GOT3 (cell line): ENCODE measurements around the gene OPRM1.

Experiments
- DNase-seq: peaks from one replicate; lab custom pipeline; 2025; ENCODE audit warnings: mixed read lengths; lab: John Stamatoyannopoulos, UW

Gene OPRM1

GRCh38 chr6:154241581-154241980 lies 202.5 kb downstream of the OPRM1 start:
- no peak for DNase-seq

- no peak for DNase-seq
Observed at GRCh38 chr6:154242617-154243357, 203.7 kb downstream of the OPRM1 start.

DNA sequence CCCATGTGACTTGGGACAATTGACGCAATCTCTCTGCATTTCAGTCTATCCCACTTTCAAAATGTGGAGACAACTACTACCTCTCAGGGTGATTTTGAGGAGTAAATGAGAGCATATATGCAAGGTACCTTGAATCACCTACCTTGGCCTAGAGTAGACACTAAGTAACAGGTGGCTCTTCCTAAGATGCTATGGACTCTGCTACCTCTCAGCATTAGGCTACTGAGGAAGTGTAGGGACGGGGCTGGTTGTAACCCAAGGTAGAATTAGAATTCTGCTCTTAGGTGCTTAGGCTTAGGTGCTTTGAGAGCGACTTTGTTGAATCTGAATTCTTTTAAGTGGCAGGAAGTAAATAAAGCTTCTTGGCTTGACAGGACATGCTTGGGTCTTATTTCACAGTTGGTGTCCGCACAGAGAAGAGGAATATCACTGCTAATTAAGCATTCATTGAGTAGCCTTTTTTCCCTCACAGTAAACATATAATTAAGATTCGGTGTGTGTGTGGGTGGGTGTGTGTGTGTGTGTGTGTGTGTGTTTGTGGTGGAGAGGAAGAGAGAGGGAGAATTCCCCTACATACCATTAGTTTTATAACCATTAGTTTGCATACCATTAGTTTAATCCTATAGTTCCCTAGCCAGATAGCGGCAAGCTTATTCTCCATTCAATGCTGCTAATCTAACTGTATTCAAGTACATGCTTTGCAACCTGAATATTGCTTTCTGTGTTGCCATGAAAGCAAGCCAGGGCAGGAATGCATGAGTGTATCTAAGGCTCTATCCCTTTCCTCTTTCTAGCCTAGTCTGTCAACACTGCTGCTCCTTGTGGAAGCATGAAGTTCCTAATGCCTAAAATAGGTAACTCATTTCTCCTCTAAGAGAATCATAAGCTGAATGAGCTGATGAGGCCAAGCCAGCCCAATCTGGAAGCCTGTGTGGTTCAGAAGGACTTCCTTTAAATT lies 205.0 kb downstream of the OPRM1 start:
- no peak for DNase-seq

GRCh38 chr6:154245506-154245905 lies 206.5 kb downstream of the OPRM1 start:
- no peak for DNase-seq

DNA sequence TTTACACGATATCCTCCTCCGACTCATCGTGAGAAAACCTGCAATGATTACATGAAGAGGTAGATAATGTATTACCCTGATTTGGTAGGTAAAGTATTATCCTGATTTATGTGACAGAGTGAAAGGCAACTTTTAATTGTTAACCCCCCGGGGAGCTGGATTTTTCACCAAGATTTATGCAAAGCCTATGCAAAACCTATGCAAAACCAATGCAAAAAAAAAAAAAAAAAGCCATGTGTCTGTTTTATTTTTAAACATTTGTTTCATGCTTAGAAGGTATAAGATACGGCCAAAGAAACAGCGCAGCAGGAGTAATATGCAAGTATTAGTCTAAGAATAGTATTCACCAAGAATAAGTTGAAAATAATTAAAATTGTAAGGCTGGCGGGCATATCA lies 207.7 kb downstream of the OPRM1 start:
- DNase-seq: no peak

DNA sequence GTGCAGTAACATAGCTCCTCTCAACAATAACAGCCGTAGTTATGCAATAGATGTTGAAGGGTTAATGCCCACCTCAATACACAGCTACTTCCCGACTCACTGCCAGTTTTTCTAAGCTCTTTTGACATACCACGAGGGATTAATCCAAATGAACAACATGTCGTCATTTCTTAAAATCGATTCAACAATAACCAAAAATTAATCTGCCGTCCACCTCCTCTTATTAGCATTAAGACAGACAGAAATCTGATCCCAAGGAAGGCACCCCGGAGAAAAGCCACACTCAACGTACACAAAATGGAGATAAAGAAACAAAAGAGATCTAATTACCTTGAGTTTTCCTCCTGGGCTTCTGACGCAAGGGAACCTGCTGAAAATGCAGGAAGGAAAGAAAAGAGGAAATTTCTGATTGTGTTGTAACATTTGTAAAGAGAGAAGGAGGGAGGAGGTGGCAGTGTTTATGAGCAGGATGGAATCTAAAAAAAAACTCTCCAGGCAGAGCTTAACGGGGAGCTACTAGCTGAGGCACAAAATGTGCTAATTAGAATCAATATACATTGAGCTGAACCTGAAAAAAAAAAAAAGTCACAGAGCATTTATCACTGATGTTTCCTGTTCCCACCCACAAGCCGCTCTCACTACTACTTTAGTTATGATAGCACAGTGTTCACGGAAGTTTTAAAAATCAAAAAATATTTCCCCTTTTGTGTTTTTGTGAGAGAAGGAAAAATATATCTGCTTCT lies 208.2 kb downstream of the OPRM1 start:
- DNase-seq: no peak

- DNase-seq: no peak
Observed at GRCh38 chr6:154249499-154250298, 210.7 kb downstream of the OPRM1 start.

- DNase-seq: no peak
Observed at GRCh38 chr6:154251116-154251515, 212.1 kb downstream of the OPRM1 start.

GRCh38 chr6:154252678-154253077 lies 213.6 kb downstream of the OPRM1 start:
- DNase-seq: no peak

DNA sequence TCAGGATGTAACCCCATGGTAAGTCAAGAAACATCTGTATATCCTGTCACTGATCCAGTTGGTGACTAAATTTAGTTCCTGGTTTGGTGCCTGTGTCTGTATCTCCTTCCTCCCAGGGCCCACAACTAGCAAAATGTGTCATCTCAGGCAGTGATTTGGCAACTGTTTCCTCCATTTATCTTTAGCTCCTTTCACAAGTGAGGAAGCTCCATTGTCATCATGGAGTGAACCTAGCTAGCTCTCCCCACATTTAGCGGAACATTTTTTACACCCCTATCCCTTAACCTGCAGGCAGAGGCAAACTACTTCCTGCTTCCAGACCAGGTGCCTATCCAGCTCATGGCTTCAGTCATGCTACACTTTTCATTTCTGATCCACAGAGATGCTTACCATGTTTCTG lies 218.0 kb downstream of the OPRM1 start:
- DNase-seq: no peak

DNA sequence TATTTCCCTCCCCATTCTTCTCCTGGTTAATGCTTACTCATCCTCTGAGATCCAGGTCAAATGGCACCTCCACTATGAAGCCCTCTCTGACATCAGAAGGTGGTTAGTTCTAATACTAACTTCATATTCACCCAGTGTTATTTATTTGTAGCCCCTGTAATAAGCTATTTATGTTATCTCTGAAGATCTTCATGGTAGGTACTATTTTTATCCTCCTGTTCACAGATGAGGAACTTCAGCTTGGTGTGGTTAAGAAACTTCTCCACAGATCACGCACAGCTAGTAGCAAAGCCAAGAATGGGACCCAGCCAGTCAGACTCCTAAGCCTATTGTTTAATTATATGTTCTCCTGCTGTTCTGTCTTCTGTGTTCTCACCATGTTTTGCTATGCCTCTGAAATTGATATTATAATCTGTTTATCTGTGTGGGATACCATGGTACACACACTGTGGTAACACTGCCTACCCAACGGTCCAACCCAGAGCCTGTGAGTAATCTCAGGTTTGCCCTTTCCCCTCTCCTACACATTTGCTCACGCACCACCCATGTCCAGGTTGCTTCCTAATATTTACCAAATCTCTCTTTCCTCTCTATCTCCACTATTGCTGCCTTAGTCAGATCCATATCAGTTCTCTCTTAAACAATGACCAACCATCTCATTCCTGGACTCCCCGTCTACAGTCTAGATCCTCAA lies 219.2 kb downstream of the OPRM1 start:
- DNase-seq: no peak

- no peak for DNase-seq
Observed at GRCh38 chr6:154261688-154262397, 222.8 kb downstream of the OPRM1 start.

DNA sequence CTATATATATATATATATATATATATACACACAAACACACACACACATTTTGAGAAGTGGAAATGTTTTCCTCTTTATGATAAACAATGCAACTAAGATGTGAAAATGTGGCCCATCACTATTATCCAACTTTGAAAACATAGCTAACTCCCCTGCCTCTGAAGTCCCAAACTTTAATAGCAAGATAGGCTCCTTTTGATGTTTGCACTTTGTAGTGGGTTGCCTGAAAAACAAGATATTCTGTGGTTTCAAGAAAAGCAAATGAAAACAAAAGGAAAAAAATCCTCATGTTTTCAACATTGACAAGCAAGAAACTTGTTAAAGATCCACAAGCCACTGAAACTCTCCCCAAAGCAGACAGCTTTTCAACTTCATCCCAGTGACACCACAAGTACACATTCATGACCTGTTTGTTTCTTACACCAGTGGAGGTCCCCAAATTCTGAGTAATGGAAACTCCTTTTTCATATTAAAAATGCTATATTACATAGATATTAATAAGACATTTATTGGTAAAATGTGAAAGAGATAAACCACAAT lies 227.6 kb downstream of the OPRM1 start:
- DNase-seq: no peak

DNA sequence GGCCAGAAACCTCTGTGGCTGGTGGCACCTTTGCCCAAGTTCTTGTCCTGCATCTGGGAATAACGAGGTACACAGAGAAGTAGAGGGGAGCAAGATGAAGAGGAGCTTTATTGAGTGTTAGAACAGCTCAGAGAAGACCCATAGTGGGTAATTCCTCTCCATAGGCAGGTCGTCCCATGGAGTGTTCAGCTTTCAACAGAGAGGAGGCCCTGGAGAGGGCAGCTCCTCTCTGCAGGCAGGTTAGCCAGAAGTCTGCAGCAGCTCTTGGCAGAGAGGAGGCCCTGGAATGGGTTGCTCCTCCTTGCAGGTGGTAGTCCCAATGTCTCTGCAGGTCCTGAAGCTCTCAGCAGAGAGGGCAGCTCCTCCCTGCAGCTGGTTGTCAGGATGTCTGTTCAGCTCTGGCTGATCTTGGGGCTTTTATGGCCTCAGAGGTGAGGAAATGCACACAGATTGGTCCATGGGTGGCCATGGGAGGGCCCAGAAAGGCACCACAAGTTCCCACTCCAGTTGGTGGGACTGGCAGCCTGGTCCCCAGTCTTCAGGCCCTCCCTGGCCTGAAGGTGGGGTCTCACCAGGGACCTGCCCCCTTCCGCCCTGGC lies 228.6 kb downstream of the OPRM1 start:
- no peak for DNase-seq

DNA sequence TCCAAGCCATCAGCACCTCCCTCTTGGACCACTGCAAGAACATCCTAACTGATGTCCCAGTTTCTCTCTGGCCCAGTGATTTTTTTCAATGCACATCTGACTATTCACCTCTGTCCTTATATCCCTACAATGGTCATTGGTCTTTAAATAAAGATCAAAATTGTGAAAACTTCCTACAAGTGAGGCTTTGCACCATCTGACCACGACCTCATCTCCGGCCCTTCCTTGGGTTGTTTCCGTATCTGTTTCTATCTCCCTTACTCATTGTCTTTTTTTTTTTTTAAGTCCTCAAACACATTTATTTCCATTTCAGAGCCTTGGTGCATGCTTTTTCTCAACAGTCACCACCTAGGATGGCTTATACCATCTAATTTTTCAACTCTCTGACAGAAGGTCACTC lies 229.4 kb downstream of the OPRM1 start:
- no peak for DNase-seq

DNA sequence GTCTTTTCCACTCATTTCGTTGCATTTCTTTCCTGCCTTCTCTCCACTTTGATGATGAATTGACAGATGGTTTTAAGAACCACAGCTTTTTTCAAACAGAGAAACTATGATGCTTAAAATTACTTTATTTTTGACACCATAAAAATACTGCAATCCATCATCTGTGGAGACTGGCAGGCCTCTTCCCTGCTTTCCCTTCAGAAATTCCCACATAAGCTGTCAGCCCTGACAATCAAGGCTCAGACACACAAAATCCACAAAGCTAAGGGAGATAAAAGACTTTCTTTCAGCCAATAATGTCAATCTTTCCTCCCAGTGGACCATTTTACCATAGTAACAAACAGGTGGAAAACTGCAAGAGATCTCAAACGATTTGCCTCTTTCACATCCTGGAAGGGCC lies 235.1 kb downstream of the OPRM1 start:
- no peak for DNase-seq

DNA sequence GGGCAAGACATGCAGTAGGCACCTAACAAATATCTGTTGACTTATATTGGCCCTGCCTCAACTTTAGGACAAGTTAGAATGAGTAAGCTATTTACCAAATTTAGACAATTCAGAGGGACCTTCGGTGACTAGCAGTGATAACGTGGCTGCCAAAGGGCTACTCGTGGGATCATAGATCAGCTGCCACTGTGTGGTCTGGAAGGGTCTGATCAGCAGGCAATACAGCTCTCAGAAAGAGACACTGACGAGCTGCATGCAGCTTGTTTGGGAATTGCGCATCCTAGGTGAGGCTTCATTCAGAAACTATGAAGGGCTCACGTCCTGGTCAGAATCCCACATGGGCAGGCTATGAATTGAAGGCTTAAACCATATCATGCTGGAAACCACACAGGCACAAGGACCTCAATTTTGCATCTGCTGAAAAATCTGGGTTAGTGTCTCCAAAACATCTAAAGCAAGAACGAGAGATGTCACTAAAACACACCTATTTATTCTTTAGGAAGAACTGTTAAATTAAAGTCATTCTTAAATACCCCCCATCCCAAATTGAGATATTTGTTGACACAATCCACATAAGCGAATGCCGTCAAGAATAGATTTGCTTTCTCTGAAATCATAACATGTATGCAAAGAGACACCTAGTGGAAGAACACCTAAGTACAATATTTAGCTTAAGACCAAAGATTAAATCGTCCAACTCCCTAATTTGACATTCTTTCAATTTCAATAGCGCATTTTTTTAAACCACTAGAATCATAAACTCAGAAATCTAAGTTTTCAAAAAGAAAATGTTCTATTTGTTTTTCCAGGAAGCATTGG lies 238.0 kb downstream of the OPRM1 start:
- DNase-seq: no peak

DNA sequence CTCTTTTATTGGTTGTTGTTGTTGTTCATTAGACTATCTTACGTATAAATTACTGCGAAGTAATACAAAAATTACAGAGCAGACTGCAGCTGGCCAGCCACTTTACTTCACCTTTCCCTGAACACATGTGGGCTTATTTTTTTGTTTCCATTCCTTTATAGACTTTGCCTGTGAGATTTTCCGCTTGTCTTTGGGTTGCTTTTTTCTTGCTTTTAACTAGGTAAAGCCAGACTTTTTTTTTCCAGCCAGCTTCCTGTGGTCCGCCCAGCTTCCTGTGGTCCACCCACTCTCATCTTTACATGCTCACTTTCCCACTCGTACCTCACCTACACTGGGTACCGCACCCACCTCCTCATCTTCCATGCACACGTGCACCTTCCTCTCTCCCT lies 238.6 kb downstream of the OPRM1 start:
- DNase-seq: no peak

- no peak for DNase-seq
Observed at GRCh38 chr6:154280521-154280920, 241.5 kb downstream of the OPRM1 start.
